BJ (cell line): Measurements from ENCODE around the gene CHCHD5. TPM values are rescaled to one million over a fixed set of nuclear protein-coding genes. Genes with fewer than 3 reads are reported as not detected.

Source experiments
- CTCF ChIA-PET: fragments of 350-600 bp; formaldehyde crosslinking; extraction: SDS; loops from one replicate; lab custom pipeline; 2021; ENCODE audit warnings: antibody characterized with exemption, inconsistent platforms; lab: Yijun Ruan, JAX
- POLR2A ChIA-PET: fragments of 300-600 bp; sonication (Branson Sonifier 250); formaldehyde crosslinking; extraction: SDS; loops from one replicate; lab custom pipeline; 2021; ENCODE audit warnings: antibody characterized with exemption; lab: Charles Lee
- DNase-seq: peaks from one replicate; pipeline ENCODE4 v3.0.0-alpha.2; 2011; ENCODE audit warnings: low read depth
- H3K27me3 ChIP-seq: 2 replicates; pipeline ENCODE4 v1.6.0; 2011; ENCODE audit warnings: low read length; ENCODE audit not compliant: control insufficient read depth, insufficient read depth
- H3K36me3 ChIP-seq: 2 replicates; pipeline ENCODE4 v1.5.1; 2011; ENCODE audit warnings: low read length; ENCODE audit not compliant: control insufficient read depth, insufficient read depth
- H3K4me3 ChIP-seq: 2 replicates; pipeline ENCODE4 v1.5.1; 2011; ENCODE audit warnings: low read depth, mild to moderate bottlenecking, control low read depth, low read length
- CTCF ChIP-seq: IDR thresholded peaks from 2 replicates; pipeline ENCODE4 v1.5.1; 2011; ENCODE audit warnings: low read depth, mild to moderate bottlenecking, control low read depth, inconsistent platforms, low read length, moderate library complexity; ENCODE audit not compliant: insufficient read depth
- polyA plus RNA-seq: library from polyadenylated mRNA; depleted of rRNA; stranded (reverse); fragments of >200 nt; gene quantifications from 2 replicates; pipeline ENCODE4 v1.2.3, GENCODE V29; 2011

Gene CHCHD5
- polyA plus RNA-seq, 1 experiment = 14.9 TPM

- no peaks in the 10 kb centered on the region for H3K36me3 ChIP-seq
- ChIA-PET POLR2A (no interaction called here), CTCF (interaction anchor here (3.1 to 3.3 kb wide), 2 partner anchors 15 to 142 kb away, joined by 16 to 19 read pairs; no protein-coding TSS in a partner anchor)
- H3K4me3 ChIP-seq = no peak overlapping the region; the same call in 1 of the 2 replicates
- DNase-seq = no peak
- no peak for TF ChIP-seq CTCF
- no peaks in the 10 kb centered on the region for H3K27me3 ChIP-seq
These were observed 991 bp downstream of the CHCHD5 start for GRCh38 chr2:112585400-112585799.

- ChIA-PET CTCF (interaction anchor here (3.1 to 3.3 kb wide), 2 partner anchors 14 to 141 kb away, joined by 16 to 19 read pairs; no protein-coding TSS in a partner anchor), POLR2A (no interaction called here)
- DNase-seq = no peak
- Histone ChIP-seq H3K4me3 (no peak overlapping the region), H3K36me3 (no peaks in the 10 kb centered on the region), H3K27me3 (no peaks in the 10 kb centered on the region)
- TF ChIP-seq CTCF = no peak
These were observed 1.6 kb downstream of the CHCHD5 start for GRCh38 chr2:112585873-112586464.

- Histone ChIP-seq H3K4me3 (no peak overlapping the region), H3K36me3 (no peaks in the 10 kb centered on the region), H3K27me3 (no peaks in the 10 kb centered on the region)
- POLR2A ChIA-PET = no interaction called here
- no peak for TF ChIP-seq CTCF
- no peak for DNase-seq
- CTCF ChIA-PET = interaction anchor here (1.1 kb wide), 1 partner anchor 11 kb away, joined by 5 read pairs; no protein-coding TSS in a partner anchor
These were observed 4.2 kb downstream of the CHCHD5 start for GRCh38 chr2:112588611-112589045.

GRCh38 chr2:112591413-112591812 is 7.0 kb downstream of the CHCHD5 start:
- no peaks in the 10 kb centered on the region for H3K27me3 ChIP-seq
- DNase-seq = no peak
- ChIA-PET POLR2A (no interaction called here), CTCF (interaction anchor here (1.2 to 16.0 kb wide), 3 partner anchors 9 to 350 kb away, joined by 3 to 238 read pairs (median 8); no protein-coding TSS in a partner anchor)
- H3K36me3 ChIP-seq = no peaks in the 10 kb centered on the region
- no peak for TF ChIP-seq CTCF
- H3K4me3 ChIP-seq = no peak overlapping the region

GRCh38 chr2:112593736-112594135 is 9.3 kb downstream of the CHCHD5 start:
- Histone ChIP-seq H3K4me3 (no peak overlapping the region), H3K27me3 (no peaks in the 10 kb centered on the region), H3K36me3 (no peaks in the 10 kb centered on the region)
- POLR2A ChIA-PET = no interaction called here
- DNase-seq = no peak
- TF ChIP-seq CTCF = no peak
- CTCF ChIA-PET = interaction anchor here (0.7 to 16.0 kb wide), 3 partner anchors 10 to 133 kb away, joined by 4 to 238 read pairs (median 4); no protein-coding TSS in a partner anchor
